NT2/D1 (cell line): Measurements from ENCODE around the gene WDR90.
"Not testable (repeated sequence)": the region's sequence is repeated elsewhere in the genome, so short reads cannot be mapped to it uniquely, and the experiment has no call there.

Experiments
- DNase-seq: peaks from one replicate; pipeline ENCODE4 v3.0.0-alpha.2; 2011; ENCODE audit warnings: low read depth, low spot score
- H3K27me3 ChIP-seq: 2 replicates; pipeline ENCODE4 v1.6.0; 2011; ENCODE audit warnings: mild to moderate bottlenecking; ENCODE audit not compliant: insufficient read length, insufficient read depth
- H3K36me3 ChIP-seq: 2 replicates; pipeline ENCODE4 v1.6.1; 2011; ENCODE audit warnings: mild to moderate bottlenecking, low read length, mixed read lengths; ENCODE audit not compliant: insufficient read depth, insufficient read length
- H3K4me1 ChIP-seq: 2 replicates; pipeline ENCODE4 v1.5.1; 2011; ENCODE audit not compliant: insufficient read depth, insufficient read length
- H3K4me3 ChIP-seq: 2 replicates; pipeline ENCODE4 v1.5.1; 2011; ENCODE audit warnings: low read depth; ENCODE audit not compliant: insufficient read length
- H3K9ac ChIP-seq: 2 replicates; pipeline ENCODE4 v1.6.0; 2011; ENCODE audit warnings: low read depth; ENCODE audit not compliant: insufficient read length
- H3K9me3 ChIP-seq: 2 replicates; pipeline ENCODE4 v1.5.1; 2011; ENCODE audit warnings: mild to moderate bottlenecking, low read length; ENCODE audit not compliant: insufficient read depth
- SUZ12 ChIP-seq: IDR thresholded peaks from 2 replicates; pipeline ENCODE4 v1.6.1; 2011; ENCODE audit not compliant: insufficient read length, insufficient read depth; ENCODE audit errors: extremely low read depth
- YY1 ChIP-seq: IDR thresholded peaks from 2 replicates; pipeline ENCODE4 v1.6.1; 2011; ENCODE audit not compliant: insufficient read length, insufficient read depth
- ZNF274 ChIP-seq: IDR thresholded peaks from 2 replicates; pipeline ENCODE4 v1.6.1; 2011; ENCODE audit warnings: mild to moderate bottlenecking, low read depth, low read length

WDR90 gene

DNA sequence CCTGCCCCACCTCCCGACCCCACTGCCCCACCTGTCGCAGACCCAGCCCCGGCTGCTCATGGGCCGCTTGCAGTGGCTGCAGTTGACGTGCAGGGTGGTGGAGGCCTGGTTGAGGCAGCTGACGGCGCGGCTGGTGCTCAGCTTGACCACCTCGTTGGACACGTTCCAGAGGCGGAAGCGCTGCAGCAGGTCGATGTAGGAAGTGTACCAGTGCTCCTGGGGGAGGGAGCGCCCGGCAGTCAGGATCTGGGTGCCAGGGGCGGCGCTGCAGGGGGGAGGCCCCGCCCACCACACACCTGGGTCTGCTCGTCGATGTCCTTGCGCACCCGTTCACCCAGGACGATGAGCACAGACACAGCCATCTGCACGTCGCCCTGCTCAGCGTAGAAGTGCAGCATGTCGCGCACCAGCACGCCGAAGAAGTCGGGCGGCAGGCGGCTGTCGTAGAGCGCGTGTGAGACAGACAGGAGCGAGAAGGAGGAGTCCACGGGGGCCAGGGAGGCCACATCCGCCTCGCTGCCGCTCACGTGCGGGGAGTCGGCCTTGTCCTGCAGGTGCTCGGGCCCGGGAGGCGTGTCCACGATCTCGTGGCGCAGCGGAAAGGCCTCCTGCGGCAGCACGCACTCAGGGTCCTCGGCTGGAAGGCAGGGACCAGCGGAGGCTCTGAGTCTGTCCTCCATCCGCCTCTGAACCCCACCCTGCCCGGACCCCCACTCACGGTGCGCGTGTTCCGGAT is 36.0 kb downstream of the WDR90 start:
- no peak for TF ChIP-seq SUZ12
- no peak for TF ChIP-seq ZNF274
- H3K9me3 ChIP-seq = no peaks in the 10 kb centered on the region
- H3K4me3 ChIP-seq = no peak overlapping the region
- H3K27me3 ChIP-seq = no peaks in the 10 kb centered on the region
- H3K9ac ChIP-seq = no peak overlapping the region
- no peak for DNase-seq
- peaks cover 76% of the 10 kb centered on the region for H3K36me3 ChIP-seq
- peaks cover 31% of the 10 kb centered on the region for H3K4me1 ChIP-seq

DNA sequence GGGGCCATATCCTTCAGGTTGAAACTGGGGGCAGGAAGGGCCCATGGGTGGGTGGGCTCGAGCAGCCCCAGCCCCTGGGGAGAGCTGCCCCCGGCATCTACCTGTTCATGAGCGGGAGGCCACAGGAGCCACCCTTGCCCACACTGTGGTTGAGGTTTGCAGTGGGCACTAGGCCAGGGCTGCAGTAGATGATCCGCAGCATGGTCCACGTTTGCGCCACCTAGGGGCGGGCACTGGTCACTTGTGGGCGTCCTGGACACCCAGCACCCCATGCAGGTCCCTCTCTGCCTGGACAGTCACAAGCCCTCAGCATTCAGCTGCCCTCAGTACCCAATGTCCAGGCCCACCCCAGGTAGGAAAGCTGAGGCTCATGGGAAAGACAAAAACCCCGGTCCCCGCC is 36.8 kb downstream of the WDR90 start:
- TF ChIP-seq ZNF274 (no peak), YY1 (no peak), SUZ12 (no peak)
- H3K9ac ChIP-seq = no peak overlapping the region
- no peaks in the 10 kb centered on the region for H3K9me3 ChIP-seq
- no peak for DNase-seq
- peaks cover 31% of the 10 kb centered on the region for H3K4me1 ChIP-seq
- peaks cover under 1% of the 10 kb centered on the region for H3K27me3 ChIP-seq
- peaks cover 75% of the 10 kb centered on the region for H3K36me3 ChIP-seq
- no peak overlapping the region for H3K4me3 ChIP-seq

DNA sequence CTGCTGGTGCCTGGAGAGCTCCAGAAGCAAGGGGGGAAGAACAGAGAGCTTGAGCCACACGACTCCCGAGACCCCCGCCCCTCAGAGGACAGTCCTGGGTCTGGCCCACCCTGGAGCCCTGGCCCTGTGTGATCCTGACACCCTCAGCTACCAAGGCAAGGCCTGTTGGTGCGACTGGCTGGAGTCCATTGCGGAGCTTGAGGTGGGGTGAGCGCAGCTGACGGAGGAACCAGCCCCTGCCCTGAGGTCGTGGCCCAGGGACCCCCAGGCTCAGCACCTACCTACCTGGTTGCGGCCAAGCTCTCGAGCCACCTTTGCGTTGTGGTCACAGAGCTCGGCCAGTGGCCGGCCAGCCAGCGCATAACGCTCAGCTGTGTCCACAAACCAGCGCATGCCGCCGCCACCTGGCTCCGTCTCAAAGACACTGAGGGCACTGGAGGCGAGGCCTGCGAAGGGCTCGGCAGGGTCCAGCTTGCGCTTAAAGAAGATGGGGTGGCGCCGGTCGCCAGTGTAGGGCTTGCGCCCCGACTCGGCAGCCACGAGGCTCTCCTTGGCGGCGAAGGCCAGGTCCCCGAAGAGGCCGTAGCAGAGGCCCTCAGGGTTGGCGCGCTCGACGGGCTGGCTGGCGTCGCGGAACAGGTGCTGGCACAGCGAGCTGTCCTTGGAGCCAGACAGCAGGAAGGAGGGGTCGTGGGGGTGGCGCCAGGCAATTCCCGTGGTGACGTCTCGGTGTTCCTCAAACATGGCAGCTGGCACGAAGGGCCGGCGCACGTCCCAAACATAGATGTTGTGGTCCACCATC is 37.5 kb downstream of the WDR90 start:
- Histone ChIP-seq H3K36me3 (peaks cover 68% of the 10 kb centered on the region), H3K4me3 (no peak overlapping the region), H3K9me3 (no peaks in the 10 kb centered on the region), H3K4me1 (peaks cover 29% of the 10 kb centered on the region), H3K9ac (no peak overlapping the region), H3K27me3 (peaks cover 4% of the 10 kb centered on the region)
- DNase-seq = no peak
- TF ChIP-seq SUZ12 (no peak), ZNF274 (no peak), YY1 (no peak)

DNA sequence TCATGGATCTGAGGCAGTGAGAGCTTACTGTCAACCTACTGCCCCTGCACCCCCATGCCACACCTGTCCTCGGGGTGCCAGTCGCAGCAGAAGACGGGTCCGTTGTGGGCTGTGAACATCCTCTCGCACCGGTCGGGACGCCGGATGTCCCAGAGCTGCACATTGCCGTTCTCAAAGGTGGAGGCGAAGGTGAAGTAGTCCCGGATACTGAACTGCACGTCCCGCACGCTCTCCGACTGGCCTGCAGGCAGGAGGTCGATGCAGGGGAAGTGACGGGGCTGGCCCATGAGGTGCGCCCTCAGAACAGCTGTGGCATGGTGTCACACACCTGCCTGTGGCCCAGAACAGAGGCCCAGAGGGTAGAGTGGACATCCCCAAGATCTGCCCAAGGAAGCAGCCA is 38.3 kb downstream of the WDR90 start:
- H3K27me3 ChIP-seq = peaks cover 11% of the 10 kb centered on the region
- TF ChIP-seq YY1 (no peak), SUZ12 (no peak), ZNF274 (no peak)

DNA sequence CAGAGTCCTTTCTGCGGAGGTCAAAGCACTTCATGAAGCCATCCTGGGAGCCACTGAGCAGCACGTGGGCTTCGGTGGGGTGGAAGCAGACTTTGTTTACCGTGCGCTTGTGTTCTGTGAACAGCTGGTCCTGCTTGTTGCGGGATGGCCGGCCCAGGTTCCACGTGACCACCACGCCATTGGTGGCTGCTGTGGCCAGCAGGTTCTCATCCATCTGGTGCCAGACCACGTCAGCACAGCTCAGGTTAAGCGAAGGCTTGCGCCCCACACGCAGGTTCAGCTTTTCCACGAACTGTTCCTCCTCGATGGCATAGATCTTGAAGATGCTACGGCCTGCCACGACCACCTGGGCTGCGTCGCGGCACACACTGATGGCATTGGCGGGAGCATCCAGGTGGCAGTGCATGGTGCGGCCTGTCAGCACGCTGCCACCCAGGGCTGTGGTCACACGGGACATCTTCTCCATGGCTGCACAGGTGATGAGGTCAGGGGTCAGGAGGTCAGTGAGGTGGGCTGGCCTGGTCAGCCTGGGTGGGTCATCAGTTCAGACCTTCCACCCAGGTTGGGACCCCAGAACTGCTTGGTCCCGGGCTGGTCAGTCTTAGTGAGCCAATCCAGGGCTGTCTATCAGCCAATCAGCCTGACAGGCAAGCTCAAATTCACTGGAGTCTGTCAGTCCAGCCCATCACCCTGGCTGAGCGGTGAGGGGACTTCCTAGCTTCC is 40.2 kb downstream of the WDR90 start:
- H3K9ac ChIP-seq = peak overlapping the region; percentile 96
- H3K36me3 ChIP-seq = peaks cover 50% of the 10 kb centered on the region
- no peaks in the 10 kb centered on the region for H3K9me3 ChIP-seq
- H3K27me3 ChIP-seq = peaks cover 28% of the 10 kb centered on the region
- H3K4me1 ChIP-seq = peaks cover 15% of the 10 kb centered on the region
- peak overlapping the region; percentile 93 for H3K4me3 ChIP-seq
- TF ChIP-seq SUZ12 (no peak), ZNF274 (no peak), YY1 (no peak)
- DNase-seq = no peak

More for the DNA sequence above, 38.3 kb downstream of the WDR90 start:
- no peaks in the 10 kb centered on the region for H3K9me3 ChIP-seq
- no peak overlapping the region for H3K4me3 ChIP-seq
- no peak overlapping the region for H3K9ac ChIP-seq
- H3K36me3 ChIP-seq = peaks cover 60% of the 10 kb centered on the region
- peaks cover 23% of the 10 kb centered on the region for H3K4me1 ChIP-seq
- DNase-seq = no peak

DNA sequence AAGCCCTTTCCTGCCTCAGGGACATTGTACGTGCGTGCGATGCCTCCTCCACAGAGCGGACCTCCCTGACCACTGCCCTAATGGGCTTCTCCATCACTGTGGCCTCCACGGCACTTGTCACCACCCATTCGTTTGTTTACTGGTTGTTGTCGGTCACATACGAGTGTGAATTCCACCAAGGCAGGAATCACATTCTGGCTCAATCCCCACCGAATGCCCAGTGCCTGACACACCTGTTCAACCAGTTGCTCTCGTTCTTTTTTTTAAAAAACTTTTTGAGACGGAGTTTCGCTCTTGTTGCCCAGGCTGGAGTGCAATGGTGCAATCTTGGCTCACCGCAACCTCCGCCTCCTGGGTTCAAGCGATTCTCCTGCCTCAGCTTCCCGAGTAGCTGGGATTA is 42.1 kb downstream of the WDR90 start:
- Histone ChIP-seq H3K27me3 (peaks cover 46% of the 10 kb centered on the region), H3K36me3 (peaks cover 33% of the 10 kb centered on the region), H3K4me1 (peaks cover 20% of the 10 kb centered on the region)
- H3K4me3 ChIP-seq, H3K9me3 ChIP-seq, DNase-seq, H3K9ac ChIP-seq: not testable (repeated sequence)
